NCI-H524 treated with DMSO at 0.1 percent for 48 hours (cell line): Measurements from ENCODE around the gene TAS2R46.
"Not testable (repeated sequence)": the region's sequence is repeated elsewhere in the genome, so short reads cannot be mapped to it uniquely, and the experiment has no call there.

ENCODE experiments used
- DNase-seq: peaks from one replicate; lab custom pipeline; 2025; lab: John Stamatoyannopoulos, UW

TAS2R46 gene

DNA sequence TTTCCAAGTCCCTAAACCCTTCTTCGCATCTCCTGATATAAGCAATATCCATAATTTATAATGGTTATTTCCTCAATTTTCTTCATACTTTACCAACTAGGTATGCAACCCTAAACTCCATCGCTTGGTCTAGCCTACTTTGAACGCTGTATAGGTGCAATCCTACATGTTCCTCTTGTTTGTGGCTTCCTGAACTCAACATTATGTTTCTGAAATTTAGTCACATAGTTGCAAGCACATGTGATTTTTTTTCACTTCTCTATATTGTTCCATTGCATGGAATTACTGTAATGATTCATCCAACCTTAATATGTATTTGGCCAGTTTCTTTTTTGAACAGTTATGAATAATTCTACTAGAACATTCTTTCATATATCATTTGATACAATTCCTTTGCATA lies 28.1 kb downstream of the TAS2R46 start:
- DNase-seq: not testable (repeated sequence)

DNA sequence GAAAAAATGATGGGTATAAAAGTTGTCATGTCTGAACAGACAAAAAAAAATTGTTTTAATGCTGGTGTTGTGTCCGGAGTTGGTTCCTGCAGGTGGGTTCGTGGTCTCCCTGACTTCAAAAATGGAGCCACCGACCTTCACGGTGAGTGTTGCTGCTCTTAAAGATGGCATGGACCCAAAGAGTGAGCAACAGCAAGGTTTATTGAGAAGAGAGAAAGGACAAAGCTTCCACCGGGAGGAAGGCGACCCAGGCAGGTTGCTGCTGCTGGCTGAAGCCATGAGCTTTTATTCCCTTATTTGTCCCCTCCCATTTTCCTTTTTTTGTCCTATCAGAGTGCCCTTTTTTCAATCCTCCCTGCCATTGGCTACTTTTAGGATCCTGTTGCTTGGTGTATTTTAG lies 30.8 kb downstream of the TAS2R46 start, which contains the start of gene TAS2R31:
Gene TAS2R31 (minus strand): TSS at position 101 of the 400 bp plus-strand sequence. CDS start 72 bp downstream, at position 29.
- DNase-seq: no peak

DNA sequence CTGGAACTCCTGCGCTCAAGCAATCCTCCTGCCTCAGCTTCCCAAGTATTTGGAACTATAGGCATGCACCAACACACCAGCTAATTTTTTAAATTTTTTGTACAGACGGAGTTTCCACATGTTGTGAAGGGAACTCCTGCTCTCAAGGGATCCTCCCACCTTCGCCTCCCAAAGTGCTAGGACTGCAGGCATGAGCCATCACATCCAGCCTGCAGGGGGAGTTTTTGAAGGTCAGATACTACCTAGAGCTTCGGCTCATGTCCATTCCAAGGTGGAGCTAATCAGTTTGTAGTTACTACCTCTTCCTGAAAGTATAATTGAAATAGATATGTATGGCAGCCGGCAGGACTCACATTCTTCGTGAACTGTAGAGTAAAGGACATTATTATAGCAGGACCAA lies 36.0 kb downstream of the TAS2R46 start:
- no peak for DNase-seq

DNA sequence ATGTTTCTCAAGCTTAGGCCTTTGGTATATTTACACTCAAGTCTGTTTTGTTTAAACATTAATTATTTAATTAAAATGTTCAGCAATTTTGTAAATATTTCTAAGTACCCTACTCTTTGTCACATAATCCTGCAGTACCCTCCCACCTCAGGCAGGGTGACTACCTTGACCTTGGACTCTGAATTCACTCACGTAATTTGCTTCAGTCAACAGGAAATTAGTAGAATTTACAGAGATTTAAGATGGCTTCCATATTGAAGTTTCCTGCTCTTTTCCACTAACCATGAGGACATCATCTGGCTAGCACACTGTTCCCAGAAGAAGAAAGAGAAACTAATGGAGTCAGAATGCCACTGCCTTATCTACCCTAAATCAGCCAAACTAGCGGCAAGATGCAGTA lies 38.7 kb downstream of the TAS2R46 start:
- no peak for DNase-seq

DNA sequence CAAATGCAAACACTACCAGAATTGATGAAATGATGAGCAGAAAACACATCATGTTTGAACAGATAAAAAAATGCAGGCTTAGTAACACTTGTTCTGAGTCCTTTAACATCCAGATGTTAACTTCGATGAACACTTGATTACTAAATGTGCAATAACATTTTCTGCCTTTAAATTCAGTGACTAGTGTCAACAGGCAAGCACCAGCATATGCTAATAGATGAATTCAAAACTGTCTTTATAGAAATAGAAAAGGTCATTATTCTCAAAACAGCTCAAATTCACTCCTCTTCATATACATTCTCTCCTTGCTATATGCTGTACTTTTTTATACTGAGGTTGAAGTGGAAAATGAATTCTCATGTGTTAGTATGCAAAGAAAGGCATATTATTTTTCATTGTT lies 39.6 kb downstream of the TAS2R46 start, which contains the start of gene TAS2R19:
Gene TAS2R19 (minus strand): TSS at position 101 of the 400 bp plus-strand sequence. CDS start 49 bp downstream, at position 52.
- DNase-seq: no peak

DNA sequence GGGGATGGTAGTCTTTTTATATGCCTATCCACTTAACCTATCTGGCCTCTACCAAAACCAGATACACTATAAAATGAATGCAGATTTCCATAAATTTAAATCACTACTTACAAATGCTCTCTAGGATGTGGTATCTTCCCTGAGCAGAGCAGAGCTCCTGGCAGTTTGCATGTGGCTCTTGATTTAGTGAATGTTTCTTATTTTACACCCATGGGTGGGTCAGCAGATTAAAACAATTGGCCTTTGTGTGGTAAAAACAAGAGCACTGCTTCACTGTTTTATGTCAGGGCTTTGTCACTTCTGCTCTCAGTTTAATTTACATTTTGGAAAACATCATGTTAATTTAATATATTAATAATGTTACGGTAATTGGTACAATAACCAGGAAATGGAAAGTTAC lies 45.2 kb downstream of the TAS2R46 start:
- no peak for DNase-seq

- no peak for DNase-seq
These were observed 46.2 kb downstream of the TAS2R46 start for GRCh38 chr12:11015775-11016430.

- DNase-seq: no peak
These were observed 47.9 kb downstream of the TAS2R46 start for GRCh38 chr12:11014234-11014633.
